Adrenal gland (tissue), 12 donors: ENCODE data around the gene AMY1C. TPM values are rescaled to one million over a fixed set of nuclear protein-coding genes. Genes with fewer than 3 reads are reported as not detected.

Experiments
- DNase-seq, 7 donors: peaks; one replicate each; pipeline ENCODE4 v3.0.0-alpha.2; 2019 to 2020
- H3K27ac ChIP-seq, 5 donors: fragments of 200-600 bp; sonication (generic) in 4 of 5; 1 replicate in 3 of 5; 2 replicates in 2 of 5; pipeline versions ENCODE4 v1.5.1 to v1.8.0; 2016 to 2020; ENCODE audit warnings: mild to moderate bottlenecking in 1 of 5
- H3K27me3 ChIP-seq: fragments of 200-600 bp; 2 replicates; pipeline ENCODE4 v1.8.0; 2021
- H3K36me3 ChIP-seq, 2 donors: fragments of 200-600 bp; replicated peaks in 1 of 2; 1 replicate in 1 of 2; 2 replicates in 1 of 2; pipeline versions ENCODE4 v1.5.1 to v1.8.0; 2018 to 2022
- H3K4me1 ChIP-seq, 2 donors: fragments of 200-600 bp; replicated peaks in 1 of 2; 1 replicate in 1 of 2; 2 replicates in 1 of 2; pipeline versions ENCODE4 v1.5.1 to v1.8.0; 2018 to 2021
- H3K4me3 ChIP-seq, 4 donors: fragments of 200-600 bp; sonication (generic) in 3 of 4; one replicate each; pipeline ENCODE4 v1.5.1; 2016 to 2018
- H3K9me3 ChIP-seq, 3 donors: fragments of 200-600 bp; sonication (generic) in 1 of 3; replicated peaks in 1 of 3; 1 replicate in 2 of 3; 2 replicates in 1 of 3; pipeline versions ENCODE4 v1.5.1 to v1.8.0; 2016 to 2021
- POLR2A ChIP-seq, 2 donors: fragments of 450-650 bp; IDR thresholded peaks; one replicate each; pipeline ENCODE4 v1.6.1; 2017; ENCODE audit warnings: antibody characterized with exemption in 2 of 2, mild to moderate bottlenecking in 2 of 2, moderate library complexity in 1 of 2
- WGBS, 4 donors: extraction: QIAGEN DNeasy Blood & Tissue Kit in 2 of 4; methylation state at CpG; one replicate each; pipeline versions ENCODE4 v1.1.5 to v1.1.7; 2013 to 2017; 5-methylcytosine and 5-hydroxymethylcytosine counted together
- intact Hi-C, 2 donors: fragments of 100-400 bp; cut with DNase I; formaldehyde crosslinking; loops; one replicate each; pipeline versions ENCODE4 v1.14.1 to v1.15.0; 2022 to 2023
- polyA plus RNA-seq, 3 donors: library from polyadenylated mRNA; stranded (reverse); fragments of 200-250 nt in 2 of 3; fragments of 350-450 nt in 1 of 3; fragmentation: Illumina TruSeq in 1 of 3; extraction: RNeasy Lipid Tissue Mini Kit (QIAGEN cat#74804) in 1 of 3; gene quantifications; one replicate each; pipeline ENCODE4 v1.2.3, GENCODE V29; 2013 to 2014
- total RNA-seq, 9 donors: library from RNA; depleted of rRNA in 4 of 9; stranded (reverse); fragments of >200 nt in 4 of 9; fragments of 120-200 nt in 1 of 9; fragmentation: NEBNext Ultra II Directional in 1 of 9; extraction: Animal tissue kit (Norgen Biotek cat#: 25700) in 1 of 9; gene quantifications; one replicate each; pipeline versions ENCODE4 v1.1.0 to v1.2.4, GENCODE V29; 2013 to 2023
- TF ChIP-seq, protein P1 (sequence below), 6 experiments: fragments of 450-650 bp in 4 of 6; fragments of 200-600 bp in 2 of 6; sonication (generic) in 1 of 6; IDR thresholded peaks; 1 replicate in 5 of 6; 2 replicates in 1 of 6; pipeline versions ENCODE4 v1.5.1 to v1.8.0; 2016 to 2021; ENCODE audit warnings: antibody characterized with exemption in 6 of 6, mild to moderate bottlenecking in 2 of 6, moderate library complexity in 1 of 6
- donor health status: healthy with polysubstance abuse.
- donor health status: Bipolar disorder and iron deficiency.
- donor health status: DM: yes; HTN: yes; CAD: no.
- donor health status: DM: no; HTN: no; CAD: no.
- donor health status: DM: no; HTN: no; CAD: no.
- donor health status: DM: yes; HTN: yes; CAD: no.

AMY1C gene
- total and polyA plus RNA-seq, 12 donors = not detected

DNA sequence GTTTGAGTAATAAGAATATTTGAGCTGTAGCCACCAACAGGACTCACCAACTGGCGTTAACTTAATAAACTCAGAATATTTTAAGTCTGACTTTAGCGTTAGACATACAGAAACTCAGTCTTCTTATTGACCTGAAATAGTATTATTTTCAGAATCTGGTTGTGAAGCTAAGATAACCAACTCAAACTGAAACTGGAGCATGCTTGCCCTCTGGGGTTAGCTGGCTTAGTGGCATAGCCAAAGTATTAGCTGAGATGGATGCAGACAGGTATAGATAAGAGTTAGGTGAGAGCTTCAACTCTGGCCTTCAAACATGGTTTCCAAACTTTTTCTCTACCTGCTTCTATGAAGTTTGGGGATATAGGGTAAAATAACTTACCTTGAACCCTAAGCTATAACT is 40.5 kb downstream of the AMY1C start:
- Histone ChIP-seq H3K9me3 (no peaks in the 10 kb centered on the region), H3K36me3 (no peaks in the 10 kb centered on the region), H3K4me1 (no peaks in the 10 kb centered on the region), H3K4me3 (no peak overlapping the region), H3K27ac (no peak overlapping the region), H3K27me3 (no peaks in the 10 kb centered on the region)
- intact Hi-C loops = no loop called here
- WGBS, 4 donors = 64 to 79% (median 71%) methylated on average over 2 of the region's 2 CpGs
- TF ChIP-seq POLR2A (IDR thresholded peaks at IDR 0.05) = no peak
- TF ChIP-seq, protein P1, sequence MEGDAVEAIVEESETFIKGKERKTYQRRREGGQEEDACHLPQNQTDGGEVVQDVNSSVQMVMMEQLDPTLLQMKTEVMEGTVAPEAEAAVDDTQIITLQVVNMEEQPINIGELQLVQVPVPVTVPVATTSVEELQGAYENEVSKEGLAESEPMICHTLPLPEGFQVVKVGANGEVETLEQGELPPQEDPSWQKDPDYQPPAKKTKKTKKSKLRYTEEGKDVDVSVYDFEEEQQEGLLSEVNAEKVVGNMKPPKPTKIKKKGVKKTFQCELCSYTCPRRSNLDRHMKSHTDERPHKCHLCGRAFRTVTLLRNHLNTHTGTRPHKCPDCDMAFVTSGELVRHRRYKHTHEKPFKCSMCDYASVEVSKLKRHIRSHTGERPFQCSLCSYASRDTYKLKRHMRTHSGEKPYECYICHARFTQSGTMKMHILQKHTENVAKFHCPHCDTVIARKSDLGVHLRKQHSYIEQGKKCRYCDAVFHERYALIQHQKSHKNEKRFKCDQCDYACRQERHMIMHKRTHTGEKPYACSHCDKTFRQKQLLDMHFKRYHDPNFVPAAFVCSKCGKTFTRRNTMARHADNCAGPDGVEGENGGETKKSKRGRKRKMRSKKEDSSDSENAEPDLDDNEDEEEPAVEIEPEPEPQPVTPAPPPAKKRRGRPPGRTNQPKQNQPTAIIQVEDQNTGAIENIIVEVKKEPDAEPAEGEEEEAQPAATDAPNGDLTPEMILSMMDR (IDR thresholded peaks at IDR 0.05) = no peak
- no peak for DNase-seq

Other genes with a start within 250 kb of the AMY1C start
- 10 to 100 TPM in 8 of 9 donors, 1 to 10 TPM in 1; 7.4 to 41.3 (median 23.7) TPM for gene RNPC3, start 224.2 kb upstream of the AMY1C start, total RNA-seq
- 10 to 100 TPM in 2 of 3 donors, 1 to 10 TPM in 1; 5.8 to 24.1 (median 12.7) TPM for gene RNPC3, start 224.2 kb upstream of the AMY1C start, polyA plus RNA-seq
- 10 to 100 TPM in 7 of 9 donors, 1 to 10 TPM in 2; 6.1 to 26.4 (median 14.4) TPM for gene AMY2B, start 178.3 kb upstream of the AMY1C start, total RNA-seq
- gene AMY2B, start 178.3 kb upstream of the AMY1C start, polyA plus RNA-seq = 100 to 1,000 TPM in 1 of 3 donors, 10 to 100 TPM in 1, 1 to 10 TPM in 1; 7.9 to 118 (median 88.6) TPM
- under 1 TPM in 5 of 9 donors, not detected in 4; 0.17 to 0.74 (median 0.32) TPM for gene AMY2A, start 132.5 kb upstream of the AMY1C start, total RNA-seq
- under 1 TPM in 1 of 3 donors, not detected in 2; 0.30 TPM for gene AMY2A, start 132.5 kb upstream of the AMY1C start, polyA plus RNA-seq
- not detected for gene AMY1A, start 94.1 kb upstream of the AMY1C start, total RNA-seq
- gene AMY1A, start 94.1 kb upstream of the AMY1C start, polyA plus RNA-seq = not detected
- gene AMY1B, start 53.7 kb upstream of the AMY1C start, total RNA-seq = not detected
- gene AMY1B, start 53.7 kb upstream of the AMY1C start, polyA plus RNA-seq = not detected